Activated T-cell treated with anti-CD3 and anti-CD28 coated beads, Interleukin-2, amount 50 U/mL, for 24 hours (primary cell): Measurements from ENCODE around the gene SON.

Experiments
- DNase-seq: peaks from one replicate; pipeline ENCODE4 v3.0.0-alpha.2; 2020
- H3K27ac Mint-ChIP-seq: 2 replicates; pipeline ENCODE4 v1.8.0; 2020; ENCODE audit warnings: mild to moderate bottlenecking, mixed read lengths
- H3K27me3 Mint-ChIP-seq: 2 replicates; pipeline ENCODE4 v1.8.0; 2020; ENCODE audit warnings: mixed read lengths
- H3K36me3 Mint-ChIP-seq: 2 replicates; pipeline ENCODE4 v1.8.0; 2020; ENCODE audit warnings: low read depth, mixed read lengths
- H3K4me1 Mint-ChIP-seq: 2 replicates; pipeline ENCODE4 v1.8.0; 2020; ENCODE audit warnings: low read depth, mixed read lengths
- H3K4me3 Mint-ChIP-seq: 2 replicates; pipeline ENCODE4 v1.8.0; 2020; ENCODE audit warnings: mild to moderate bottlenecking, moderate library complexity, mixed read lengths
- H3K9me3 Mint-ChIP-seq: 2 replicates; pipeline ENCODE4 v1.8.0; 2020; ENCODE audit warnings: mixed read lengths

Gene SON

DNA sequence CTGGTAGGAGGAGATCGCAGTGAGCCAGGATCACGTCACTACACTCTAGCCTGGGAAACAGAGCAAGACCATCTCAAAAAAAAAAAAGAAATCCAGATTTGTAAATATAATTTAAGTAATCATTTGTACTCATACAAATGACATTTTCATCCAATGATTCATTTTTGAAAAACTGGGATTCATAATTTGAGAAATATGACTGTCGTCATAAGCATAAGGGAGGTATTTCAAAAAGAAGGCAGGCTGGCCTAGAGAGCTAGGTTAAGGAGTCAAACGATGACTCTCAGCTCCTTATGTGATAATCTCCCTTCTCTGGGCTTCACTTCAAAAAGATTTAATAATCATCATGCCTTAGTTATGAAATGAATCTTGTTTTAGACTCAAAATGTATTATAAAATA is 3.2 kb upstream of the SON start:
- peaks cover 33% of the 10 kb centered on the region for H3K4me1 Mint-ChIP-seq
- H3K36me3 Mint-ChIP-seq: peaks cover 95% of the 10 kb centered on the region
- DNase-seq: no peak
- no peaks in the 10 kb centered on the region for H3K27me3 Mint-ChIP-seq
- H3K27ac Mint-ChIP-seq: no peak overlapping the region
- no peaks in the 10 kb centered on the region for H3K9me3 Mint-ChIP-seq
- H3K4me3 Mint-ChIP-seq: peak overlapping the region; percentile 96

GRCh38 chr21:33540711-33541104 is 2.1 kb upstream of the SON start:
- Mint-ChIP-seq H3K9me3 (no peaks in the 10 kb centered on the region), H3K27ac (peak overlapping the region; percentile 100), H3K27me3 (no peaks in the 10 kb centered on the region), H3K36me3 (peaks cover 91% of the 10 kb centered on the region), H3K4me3 (peak overlapping the region; percentile 96), H3K4me1 (peaks cover 37% of the 10 kb centered on the region)
- DNase-seq: no peak

- Mint-ChIP-seq H3K4me1 (peaks cover 41% of the 10 kb centered on the region), H3K9me3 (no peaks in the 10 kb centered on the region), H3K27ac (peak overlapping the region; percentile 100), H3K27me3 (no peaks in the 10 kb centered on the region), H3K4me3 (peak overlapping the region; percentile 96), H3K36me3 (peaks cover 91% of the 10 kb centered on the region)
- peak; percentile 45 for DNase-seq
Measured at GRCh38 chr21:33541105-33541711, 1.6 kb upstream of the SON start.

GRCh38 chr21:33541756-33542639 is 840 bp upstream of the SON start, which contains the start of gene GART:
GART (minus strand) TSS chr21:33542117; CDS start chr21:33539315, 2,802 bp downstream.
- H3K36me3 Mint-ChIP-seq: peaks cover 89% of the 10 kb centered on the region
- H3K4me1 Mint-ChIP-seq: peaks cover 40% of the 10 kb centered on the region
- H3K9me3 Mint-ChIP-seq: no peaks in the 10 kb centered on the region
- H3K27ac Mint-ChIP-seq: peak within 1 kb of the TSS; percentile 100
- H3K27me3 Mint-ChIP-seq: no peaks in the 10 kb centered on the region
- peak within 1 kb of the TSS; percentile 96 for H3K4me3 Mint-ChIP-seq
- DNase-seq: peak; percentile 90

DNA sequence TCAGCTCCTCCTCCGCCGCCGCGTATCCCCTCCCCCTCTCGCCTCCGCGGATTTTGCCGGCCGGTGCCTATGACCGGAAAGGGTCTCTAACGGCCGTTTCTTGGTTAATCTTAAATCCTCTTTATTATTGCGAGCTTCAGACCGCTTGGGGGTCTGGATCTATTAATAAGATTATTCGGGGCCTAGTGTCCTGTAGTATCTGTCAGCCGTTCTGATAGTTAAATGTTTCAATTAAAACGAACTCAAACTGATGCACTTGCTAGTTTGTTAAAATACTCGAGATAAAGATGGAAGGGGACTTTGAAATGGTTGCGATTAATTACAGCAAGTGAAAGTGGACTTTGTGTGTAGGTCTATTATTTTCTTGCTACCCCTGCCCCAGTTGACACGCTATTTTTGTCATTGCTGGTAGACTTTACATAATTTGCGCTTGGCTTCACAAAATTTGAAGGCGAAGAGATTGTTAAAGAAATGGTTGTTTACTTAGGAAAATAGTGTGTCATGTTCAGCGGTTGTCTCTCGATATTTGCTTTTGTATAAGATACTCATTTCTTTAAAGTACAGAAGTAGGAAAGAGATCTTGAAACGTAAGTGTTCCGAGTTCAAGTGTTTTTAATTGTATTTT is 779 bp downstream of the SON start:
- Mint-ChIP-seq H3K27me3 (no peaks in the 10 kb centered on the region), H3K4me3 (peak overlapping the region; percentile 96), H3K4me1 (peaks cover 43% of the 10 kb centered on the region), H3K9me3 (no peaks in the 10 kb centered on the region), H3K36me3 (peaks cover 88% of the 10 kb centered on the region), H3K27ac (peak overlapping the region; percentile 100)
- no peak for DNase-seq

GRCh38 chr21:33544451-33545195 is 1.8 kb downstream of the SON start:
- H3K9me3 Mint-ChIP-seq: no peaks in the 10 kb centered on the region
- no peak for DNase-seq
- H3K4me1 Mint-ChIP-seq: peaks cover 38% of the 10 kb centered on the region
- H3K36me3 Mint-ChIP-seq: peaks cover 88% of the 10 kb centered on the region
- no peaks in the 10 kb centered on the region for H3K27me3 Mint-ChIP-seq
- peak overlapping the region; percentile 100 for H3K27ac Mint-ChIP-seq
- H3K4me3 Mint-ChIP-seq: peak overlapping the region; percentile 96

DNA sequence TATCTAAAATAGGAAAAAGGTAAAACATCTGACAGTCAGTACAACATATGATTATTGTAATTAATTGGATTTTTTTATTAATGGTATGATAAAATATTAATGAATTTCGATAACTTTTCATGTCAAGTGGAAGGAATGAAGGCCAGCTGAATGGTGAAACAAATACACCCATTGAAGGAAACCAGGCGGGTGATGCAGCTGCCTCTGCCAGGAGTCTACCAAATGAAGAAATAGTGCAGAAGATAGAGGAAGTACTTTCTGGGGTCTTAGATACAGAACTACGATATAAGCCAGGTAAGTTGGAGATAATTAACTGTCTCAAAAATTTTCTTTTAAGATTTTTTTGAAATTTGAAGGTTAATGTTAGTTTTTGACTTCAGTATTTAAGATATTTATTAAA is 3.2 kb downstream of the SON start:
- no peaks in the 10 kb centered on the region for H3K9me3 Mint-ChIP-seq
- H3K27ac Mint-ChIP-seq: peak overlapping the region; percentile 84
- peak overlapping the region; percentile 96 for H3K4me3 Mint-ChIP-seq
- peaks cover 32% of the 10 kb centered on the region for H3K4me1 Mint-ChIP-seq
- DNase-seq: no peak
- peaks cover 90% of the 10 kb centered on the region for H3K36me3 Mint-ChIP-seq
- H3K27me3 Mint-ChIP-seq: no peaks in the 10 kb centered on the region

DNA sequence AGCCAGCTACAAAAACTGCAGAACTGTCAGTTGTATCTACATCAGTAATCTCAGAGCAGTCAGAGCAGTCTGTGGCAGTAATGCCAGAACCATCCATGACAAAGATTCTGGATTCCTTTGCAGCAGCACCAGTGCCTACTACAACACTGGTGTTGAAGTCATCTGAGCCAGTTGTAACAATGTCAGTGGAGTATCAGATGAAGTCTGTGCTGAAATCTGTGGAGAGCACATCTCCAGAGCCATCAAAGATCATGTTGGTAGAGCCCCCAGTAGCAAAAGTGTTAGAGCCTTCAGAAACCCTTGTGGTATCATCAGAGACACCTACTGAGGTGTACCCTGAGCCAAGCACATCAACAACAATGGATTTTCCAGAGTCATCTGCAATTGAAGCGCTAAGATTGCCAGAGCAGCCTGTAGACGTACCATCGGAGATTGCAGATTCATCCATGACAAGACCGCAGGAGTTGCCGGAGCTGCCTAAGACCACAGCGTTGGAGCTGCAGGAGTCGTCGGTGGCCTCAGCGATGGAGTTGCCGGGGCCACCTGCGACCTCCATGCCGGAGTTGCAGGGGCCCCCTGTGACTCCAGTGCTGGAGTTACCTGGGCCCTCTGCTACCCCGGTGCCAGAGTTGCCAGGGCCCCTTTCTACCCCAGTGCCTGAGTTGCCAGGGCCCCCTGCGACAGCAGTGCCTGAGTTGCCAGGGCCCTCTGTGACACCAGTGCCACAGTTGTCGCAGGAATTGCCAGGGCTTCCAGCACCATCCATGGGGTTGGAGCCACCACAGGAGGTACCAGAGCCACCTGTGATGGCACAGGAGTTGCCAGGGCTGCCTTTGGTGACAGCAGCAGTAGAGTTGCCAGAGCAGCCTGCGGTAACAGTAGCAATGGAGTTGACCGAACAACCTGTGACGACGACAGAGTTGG is 7.3 kb downstream of the SON start:
- no peak for DNase-seq
- no peak overlapping the region for H3K4me3 Mint-ChIP-seq
- H3K27me3 Mint-ChIP-seq: no peaks in the 10 kb centered on the region
- H3K4me1 Mint-ChIP-seq: peaks cover 57% of the 10 kb centered on the region
- peaks cover 92% of the 10 kb centered on the region for H3K36me3 Mint-ChIP-seq
- H3K27ac Mint-ChIP-seq: peak overlapping the region; percentile 22
- H3K9me3 Mint-ChIP-seq: no peaks in the 10 kb centered on the region

DNA sequence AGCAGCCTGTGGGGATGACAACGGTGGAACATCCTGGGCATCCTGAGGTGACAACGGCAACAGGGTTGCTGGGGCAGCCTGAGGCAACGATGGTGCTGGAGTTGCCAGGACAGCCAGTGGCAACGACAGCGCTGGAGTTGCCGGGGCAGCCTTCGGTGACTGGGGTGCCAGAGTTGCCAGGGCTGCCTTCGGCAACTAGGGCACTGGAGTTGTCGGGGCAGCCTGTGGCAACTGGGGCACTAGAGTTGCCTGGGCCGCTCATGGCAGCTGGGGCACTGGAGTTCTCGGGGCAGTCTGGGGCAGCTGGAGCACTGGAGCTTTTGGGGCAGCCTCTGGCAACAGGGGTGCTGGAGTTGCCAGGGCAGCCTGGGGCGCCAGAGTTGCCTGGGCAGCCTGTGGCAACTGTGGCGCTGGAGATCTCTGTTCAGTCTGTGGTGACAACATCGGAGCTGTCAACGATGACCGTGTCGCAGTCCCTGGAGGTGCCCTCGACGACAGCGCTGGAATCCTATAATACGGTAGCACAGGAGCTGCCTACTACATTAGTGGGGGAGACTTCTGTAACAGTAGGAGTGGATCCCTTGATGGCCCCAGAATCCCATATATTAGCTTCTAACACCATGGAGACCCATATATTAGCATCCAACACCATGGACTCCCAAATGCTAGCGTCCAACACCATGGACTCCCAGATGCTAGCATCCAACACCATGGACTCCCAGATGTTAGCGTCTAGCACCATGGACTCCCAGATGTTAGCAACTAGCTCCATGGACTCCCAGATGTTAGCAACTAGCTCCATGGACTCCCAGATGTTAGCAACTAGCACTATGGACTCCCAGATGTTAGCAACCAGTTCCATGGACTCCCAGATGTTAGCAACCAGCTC is 8.2 kb downstream of the SON start:
- Mint-ChIP-seq H3K4me1 (peaks cover 58% of the 10 kb centered on the region), H3K4me3 (no peak overlapping the region), H3K9me3 (no peaks in the 10 kb centered on the region), H3K27me3 (no peaks in the 10 kb centered on the region), H3K36me3 (peaks cover 94% of the 10 kb centered on the region), H3K27ac (peak overlapping the region; percentile 55)
- DNase-seq: no peak

- Mint-ChIP-seq H3K4me1 (peaks cover 61% of the 10 kb centered on the region), H3K27ac (no peak overlapping the region), H3K9me3 (no peaks in the 10 kb centered on the region), H3K4me3 (no peak overlapping the region), H3K27me3 (no peaks in the 10 kb centered on the region), H3K36me3 (peaks cover 96% of the 10 kb centered on the region)
- DNase-seq: no peak
Measured at GRCh38 chr21:33551664-33552063, 8.8 kb downstream of the SON start.

- peaks cover 96% of the 10 kb centered on the region for H3K36me3 Mint-ChIP-seq
- H3K9me3 Mint-ChIP-seq: no peaks in the 10 kb centered on the region
- peaks cover 62% of the 10 kb centered on the region for H3K4me1 Mint-ChIP-seq
- DNase-seq: no peak
- H3K4me3 Mint-ChIP-seq: no peak overlapping the region
- no peaks in the 10 kb centered on the region for H3K27me3 Mint-ChIP-seq
- H3K27ac Mint-ChIP-seq: peak overlapping the region; percentile 67
Measured at GRCh38 chr21:33552093-33552998, 9.5 kb downstream of the SON start.

DNA sequence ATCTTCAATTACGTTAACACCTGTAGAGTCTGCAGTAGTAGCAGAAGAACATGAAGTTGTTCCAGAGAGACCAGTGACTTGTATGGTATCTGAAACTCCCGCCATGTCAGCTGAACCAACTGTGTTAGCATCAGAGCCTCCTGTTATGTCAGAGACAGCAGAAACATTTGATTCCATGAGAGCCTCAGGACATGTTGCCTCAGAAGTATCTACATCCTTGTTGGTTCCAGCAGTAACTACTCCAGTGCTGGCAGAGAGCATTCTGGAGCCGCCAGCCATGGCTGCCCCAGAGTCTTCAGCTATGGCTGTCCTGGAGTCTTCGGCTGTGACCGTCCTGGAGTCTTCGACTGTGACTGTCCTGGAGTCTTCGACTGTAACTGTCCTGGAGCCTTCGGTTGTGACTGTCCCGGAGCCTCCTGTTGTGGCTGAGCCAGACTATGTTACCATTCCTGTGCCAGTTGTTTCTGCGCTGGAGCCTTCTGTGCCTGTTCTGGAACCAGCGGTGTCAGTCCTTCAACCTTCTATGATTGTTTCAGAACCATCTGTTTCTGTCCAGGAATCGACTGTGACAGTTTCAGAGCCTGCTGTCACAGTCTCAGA is 10.3 kb downstream of the SON start:
- Mint-ChIP-seq H3K4me1 (peaks cover 65% of the 10 kb centered on the region), H3K9me3 (no peaks in the 10 kb centered on the region), H3K36me3 (peaks cover 97% of the 10 kb centered on the region), H3K27me3 (no peaks in the 10 kb centered on the region), H3K27ac (peak overlapping the region; percentile 67), H3K4me3 (no peak overlapping the region)
- DNase-seq: no peak
